ENCODE results near the gene BRAP.

Gene BRAP

GRCh38 chr12:111664961-111665865 lies 20.5 kb downstream of the BRAP start:
- peaks cover 53 to 71% of the 10 kb centered on the region in 2 experiments for H3K36me3 ChIP-seq (ENCODE audit: control insufficient read depth in 2 of 2, insufficient read depth in 1 of 2, low read length in 2 of 2)
- H3K27ac ChIP-seq (ENCODE audit: extremely low read depth, low read depth, low read length) = no peak overlapping the region
- no peak for TF ChIP-seq ZNF311 (tag by site-specific recombination; IDR thresholded peaks at IDR 0.05; ENCODE audit: borderline replicate concordance)
- TF ChIP-seq PRDM10 (tag by site-specific recombination; IDR thresholded peaks at IDR 0.05) = 0 out of 2 replicates have a peak, but pooled peaks have one; percentile 19
- H3K4me3 ChIP-seq (ENCODE audit: low read depth, low read length) = no peak overlapping the region
- ChIA-PET CTCF (no interaction called here), POLR2A (no interaction called here)
- H3K9me3 ChIP-seq (ENCODE audit: control insufficient read depth, insufficient read depth, low read depth, low read length) = no peaks in the 10 kb centered on the region
- H3K4me1 ChIP-seq (ENCODE audit: control insufficient read depth, insufficient read depth, low read length) = no peaks in the 10 kb centered on the region

GRCh38 chr12:111664499-111664898 lies 21.3 kb downstream of the BRAP start:
- POLR2A ChIA-PET = interaction anchor here (1.4 kb wide), 1 partner anchor 21 kb away, joined by 4 read pairs; the partner anchor contains the start of genes ACAD10 and BRAP
- H3K36me3 ChIP-seq (ENCODE audit: control insufficient read depth in 2 of 2, insufficient read depth in 1 of 2, low read length in 2 of 2) = peaks cover 53 to 71% of the 10 kb centered on the region in 2 experiments
- H3K9me3 ChIP-seq (ENCODE audit: control insufficient read depth, insufficient read depth, low read depth, low read length) = no peaks in the 10 kb centered on the region
- TF ChIP-seq ZNF561 (tag by site-specific recombination; IDR thresholded peaks at IDR 0.05; ENCODE audit: borderline replicate concordance) (no peak), ZNF704 (tag by site-specific recombination; IDR thresholded peaks at IDR 0.05) (no peak), MZF1 (tag by site-specific recombination; IDR thresholded peaks at IDR 0.05; ENCODE audit: borderline replicate concordance) (no peak), BCL6B (tag by site-specific recombination; IDR thresholded peaks at IDR 0.05) (no peak), ZBTB6 (tag by site-specific recombination; IDR thresholded peaks at IDR 0.05) (no peak), ZNF776 (tag by site-specific recombination; IDR thresholded peaks at IDR 0.05; ENCODE audit: borderline replicate concordance) (no peak), TRIM28 (IDR thresholded peaks at IDR 0.05; ENCODE audit: borderline replicate concordance, low read length) (no peak), ZNF10 (tag by site-specific recombination; IDR thresholded peaks at IDR 0.05) (no peak), ZNF488 (tag by site-specific recombination; IDR thresholded peaks at IDR 0.05) (no peak), ZFHX2 (tag by site-specific recombination; conservative IDR thresholded peaks at IDR 0.05) (no peak), ZNF791 (tag by site-specific recombination; IDR thresholded peaks at IDR 0.05) (no peak), ZNF26 (tag by site-specific recombination; IDR thresholded peaks at IDR 0.05) (no peak), ZNF48 (tag by site-specific recombination; IDR thresholded peaks at IDR 0.05) (no peak), ZNF426 (tag by site-specific recombination; IDR thresholded peaks at IDR 0.05) (no peak), ZBTB48 (tag by site-specific recombination; IDR thresholded peaks at IDR 0.05) (no peak)
- H3K4me3 ChIP-seq (ENCODE audit: low read depth, low read length) = no peak overlapping the region
- CTCF ChIA-PET = interaction anchor here (0.6 kb wide), 1 partner anchor 91 kb away, joined by 3 read pairs; no protein-coding TSS in a partner anchor
- no peak overlapping the region for H3K27ac ChIP-seq (ENCODE audit: extremely low read depth, low read depth, low read length)
- H3K4me1 ChIP-seq (ENCODE audit: control insufficient read depth, insufficient read depth, low read length) = no peaks in the 10 kb centered on the region
